Measurements from ENCODE around the gene FMN2.
A peak's percentile ranks its signal among the peaks of the same experiment; 100 is the strongest.

The FMN2 gene

GRCh38 chr1:240189386-240189989 is 97.8 kb downstream of the FMN2 start:
- H4K20me1 ChIP-seq (ENCODE audit: low read depth, low read length) = no peaks in the 10 kb centered on the region
- no peak overlapping the region for H3K4me2 ChIP-seq (ENCODE audit: low read depth, low read length, poor library complexity, severe bottlenecking)
- no peak overlapping the region for H3K27ac ChIP-seq (ENCODE audit: low read depth, low read length)
- H3K79me2 ChIP-seq (ENCODE audit: insufficient read depth, low read length) = no peaks in the 10 kb centered on the region
- H3K9me2 ChIP-seq (replicated peaks; ENCODE audit: insufficient read depth, low read length) = no peaks in the 10 kb centered on the region
- H2AFZ ChIP-seq (ENCODE audit: low read depth, low read length, severe bottlenecking) = no peak overlapping the region
- H3K36me3 ChIP-seq (ENCODE audit: low read length) = no peaks in the 10 kb centered on the region
- peak; percentile 59 for TF ChIP-seq CTCF (IDR thresholded peaks at IDR 0.05; ENCODE audit: insufficient read depth, low read length, poor library complexity, severe bottlenecking)
- no peak for TF ChIP-seq EZH2phosphoT487 (conservative IDR thresholded peaks at IDR 0.05; ENCODE audit: low read length)
- H3K9me3 ChIP-seq (ENCODE audit: insufficient read depth, low read length) = no peaks in the 10 kb centered on the region
- H3K9ac ChIP-seq (ENCODE audit: low read length) = no peak overlapping the region
- H3K4me3 ChIP-seq (ENCODE audit: insufficient read depth, low read length, poor library complexity, severe bottlenecking) = no peak overlapping the region
- no peaks in the 10 kb centered on the region for H3K27me3 ChIP-seq (ENCODE audit: low read length)
- no peaks in the 10 kb centered on the region for H3F3A ChIP-seq (ENCODE audit: insufficient read depth)

- Histone ChIP-seq H4K20me1 (ENCODE audit: low read depth, low read length) (no peaks in the 10 kb centered on the region), H3K27me3 (ENCODE audit: low read length) (no peaks in the 10 kb centered on the region), H3K27ac (ENCODE audit: low read depth, low read length) (no peak overlapping the region), H3K4me3 (ENCODE audit: insufficient read depth, low read length, poor library complexity, severe bottlenecking) (no peak overlapping the region), H3K9me2 (replicated peaks; ENCODE audit: insufficient read depth, low read length) (no peaks in the 10 kb centered on the region), H3K79me2 (ENCODE audit: insufficient read depth, low read length) (no peaks in the 10 kb centered on the region), H3K4me2 (ENCODE audit: low read depth, low read length, poor library complexity, severe bottlenecking) (no peak overlapping the region), H2AFZ (ENCODE audit: low read depth, low read length, severe bottlenecking) (no peak overlapping the region), H3K9ac (ENCODE audit: low read length) (no peak overlapping the region), H3K9me3 (ENCODE audit: insufficient read depth, low read length) (no peaks in the 10 kb centered on the region), H3K36me3 (ENCODE audit: low read length) (no peaks in the 10 kb centered on the region), H3F3A (ENCODE audit: insufficient read depth) (no peaks in the 10 kb centered on the region)
- no peak for TF ChIP-seq EZH2phosphoT487 (conservative IDR thresholded peaks at IDR 0.05; ENCODE audit: low read length)
- peak; percentile 26 for TF ChIP-seq CTCF (IDR thresholded peaks at IDR 0.05; ENCODE audit: insufficient read depth, low read length, poor library complexity, severe bottlenecking)
Measured at GRCh38 chr1:240190881-240191401, 99.3 kb downstream of the FMN2 start.

GRCh38 chr1:240192851-240193250 is 101.2 kb downstream of the FMN2 start:
- Histone ChIP-seq H3K9ac (ENCODE audit: low read length) (no peak overlapping the region), H3K27me3 (ENCODE audit: low read length) (no peaks in the 10 kb centered on the region), H3K9me2 (replicated peaks; ENCODE audit: insufficient read depth, low read length) (no peaks in the 10 kb centered on the region), H3K36me3 (ENCODE audit: low read length) (no peaks in the 10 kb centered on the region), H2AFZ (ENCODE audit: low read depth, low read length, severe bottlenecking) (no peak overlapping the region), H3K4me2 (ENCODE audit: low read depth, low read length, poor library complexity, severe bottlenecking) (no peak overlapping the region), H3K9me3 (ENCODE audit: insufficient read depth, low read length) (no peaks in the 10 kb centered on the region), H3K4me3 (ENCODE audit: insufficient read depth, low read length, poor library complexity, severe bottlenecking) (no peak overlapping the region), H3K79me2 (ENCODE audit: insufficient read depth, low read length) (no peaks in the 10 kb centered on the region), H3F3A (ENCODE audit: insufficient read depth) (no peaks in the 10 kb centered on the region), H4K20me1 (ENCODE audit: low read depth, low read length) (no peaks in the 10 kb centered on the region), H3K27ac (ENCODE audit: low read depth, low read length) (no peak overlapping the region)
- TF ChIP-seq EZH2phosphoT487 (conservative IDR thresholded peaks at IDR 0.05; ENCODE audit: low read length) = no peak
- no peak for TF ChIP-seq CTCF (IDR thresholded peaks at IDR 0.05; ENCODE audit: insufficient read depth, low read length, poor library complexity, severe bottlenecking)

All from SU-DHL-6 (cell line).